Glutamatergic neuron (in vitro differentiated cells): ENCODE data around the gene ZBTB14. TPM values are rescaled to one million over a fixed set of nuclear protein-coding genes. Genes with fewer than 3 reads are reported as not detected.

Experiments
- DNase-seq: peaks from one replicate; pipeline ENCODE4 v3.0.0; 2022
- H3K27ac Mint-ChIP-seq: one replicate; pipeline ENCODE4 v1.8.0; 2020; ENCODE audit warnings: mild to moderate bottlenecking, mixed read lengths, inconsistent platforms; ENCODE audit not compliant: unreplicated experiment
- H3K27me3 Mint-ChIP-seq: one replicate; pipeline ENCODE4 v1.8.0; 2020; ENCODE audit warnings: mild to moderate bottlenecking, moderate library complexity, mixed read lengths, inconsistent platforms; ENCODE audit not compliant: unreplicated experiment
- H3K36me3 Mint-ChIP-seq: one replicate; pipeline ENCODE4 v1.8.0; 2020; ENCODE audit warnings: mild to moderate bottlenecking, mixed read lengths, inconsistent platforms; ENCODE audit not compliant: unreplicated experiment
- H3K4me1 Mint-ChIP-seq: one replicate; pipeline ENCODE4 v1.8.0; 2020; ENCODE audit warnings: mild to moderate bottlenecking, low read depth, mixed read lengths, inconsistent platforms; ENCODE audit not compliant: unreplicated experiment
- H3K4me3 Mint-ChIP-seq: one replicate; pipeline ENCODE4 v1.8.0; 2020; ENCODE audit warnings: mild to moderate bottlenecking, mixed read lengths, inconsistent platforms; ENCODE audit not compliant: unreplicated experiment
- H3K9me3 Mint-ChIP-seq: one replicate; pipeline ENCODE4 v1.8.0; 2020; ENCODE audit warnings: mild to moderate bottlenecking, moderate library complexity, mixed read lengths, inconsistent platforms; ENCODE audit not compliant: unreplicated experiment
- CTCF ChIP-seq: fragments of 200-600 bp; sonication (generic); IDR thresholded peaks from one replicate; pipeline ENCODE4 v1.5.0; 2021; ENCODE audit not compliant: partially characterized antibody, unreplicated experiment
- total RNA-seq: library from RNA; stranded (reverse); fragmentation: NEBNext Ultra II Directional; extraction: Animal tissue kit (Norgen Biotek cat#: 25700); gene quantifications from one replicate; pipeline ENCODE4 v1.2.1, GENCODE V29; 2021; ENCODE audit not compliant: unreplicated experiment

Gene ZBTB14
- total RNA-seq, 1 donor from 2014 or later, result 9.1 TPM

DNA sequence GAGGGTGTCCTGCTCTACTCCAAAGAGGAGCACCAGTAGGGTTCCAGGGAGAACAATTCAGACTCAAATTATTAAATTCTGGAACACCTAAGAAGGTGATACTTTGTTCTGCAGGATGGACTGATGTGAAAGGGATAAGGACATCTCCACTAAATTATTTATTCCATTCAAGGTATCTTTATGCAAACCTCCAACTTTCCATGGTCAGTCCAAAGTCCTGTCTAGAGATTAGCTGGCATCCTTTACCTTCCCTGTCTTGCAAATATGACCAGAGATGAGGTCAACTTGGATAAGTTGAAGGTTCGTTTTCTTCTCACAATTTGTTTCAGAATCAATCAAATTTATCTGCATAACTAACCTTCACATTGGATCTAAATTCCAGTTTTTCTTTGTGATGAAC is 8.7 kb upstream of the ZBTB14 start:
- Mint-ChIP-seq H3K4me1 (no peaks in the 10 kb centered on the region), H3K27ac (no peak overlapping the region), H3K36me3 (no peaks in the 10 kb centered on the region), H3K9me3 (no peaks in the 10 kb centered on the region), H3K27me3 (no peaks in the 10 kb centered on the region), H3K4me3 (no peak overlapping the region)
- TF ChIP-seq CTCF, result no peak
- DNase-seq, result no peak

- H3K27ac Mint-ChIP-seq, result no peak overlapping the region
- H3K36me3 Mint-ChIP-seq, result no peaks in the 10 kb centered on the region
- H3K4me1 Mint-ChIP-seq, result no peaks in the 10 kb centered on the region
- no peak overlapping the region for H3K4me3 Mint-ChIP-seq
- no peak for TF ChIP-seq CTCF
- no peak for DNase-seq
- peaks cover under 1% of the 10 kb centered on the region for H3K27me3 Mint-ChIP-seq
- no peaks in the 10 kb centered on the region for H3K9me3 Mint-ChIP-seq
Observed at GRCh38 chr18:5303636-5304035, 8.1 kb upstream of the ZBTB14 start.

DNA sequence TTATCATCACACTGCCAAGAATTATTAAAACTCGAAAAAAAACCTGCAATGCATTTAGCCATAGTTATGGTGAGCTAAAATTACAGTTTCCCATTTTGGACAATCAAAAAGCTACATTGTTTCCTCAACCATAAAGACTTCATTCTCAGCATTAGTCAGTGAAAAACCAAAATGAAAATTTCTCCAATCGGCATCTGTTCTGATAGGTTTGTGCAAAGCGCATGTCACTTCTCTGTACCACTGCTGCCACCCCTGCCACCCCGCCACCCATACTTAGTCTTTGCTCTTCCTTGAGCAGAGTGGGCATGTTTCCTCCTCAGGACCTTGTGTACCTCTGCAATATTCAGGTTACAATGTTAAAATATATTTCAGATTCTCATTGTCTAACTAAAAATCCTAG is 7.1 kb upstream of the ZBTB14 start:
- no peak for DNase-seq
- H3K4me1 Mint-ChIP-seq, result no peaks in the 10 kb centered on the region
- TF ChIP-seq CTCF, result no peak
- H3K27ac Mint-ChIP-seq, result no peak overlapping the region
- no peaks in the 10 kb centered on the region for H3K9me3 Mint-ChIP-seq
- H3K4me3 Mint-ChIP-seq, result no peak overlapping the region
- peaks cover 2% of the 10 kb centered on the region for H3K27me3 Mint-ChIP-seq
- H3K36me3 Mint-ChIP-seq, result no peaks in the 10 kb centered on the region

DNA sequence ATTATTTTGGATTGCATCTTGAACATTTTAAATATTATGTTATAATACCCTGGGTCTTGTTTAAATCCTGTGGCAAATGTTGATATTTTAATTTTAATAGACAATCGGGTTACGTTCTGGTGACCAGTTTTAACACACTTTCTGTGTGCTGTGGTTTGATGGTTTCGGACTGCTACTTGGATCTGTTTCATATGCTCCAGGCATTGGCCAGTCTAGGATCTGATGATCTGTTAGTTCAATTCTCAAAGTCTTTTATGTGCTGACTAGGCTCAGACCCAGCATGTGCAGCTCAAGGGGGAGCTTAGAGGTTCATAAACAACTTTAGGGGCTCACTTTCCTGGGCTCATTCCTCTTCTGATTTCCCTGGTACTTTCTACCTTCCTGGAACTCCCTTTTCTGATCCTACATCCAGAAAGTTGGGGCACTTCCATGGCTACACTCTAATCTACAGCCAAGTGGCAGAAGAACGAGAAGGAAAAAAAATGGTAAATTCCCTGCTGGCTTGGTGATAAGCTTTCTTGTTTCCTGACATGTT is 5.0 kb upstream of the ZBTB14 start:
- H3K4me3 Mint-ChIP-seq, result no peak overlapping the region
- peaks cover 5% of the 10 kb centered on the region for H3K27me3 Mint-ChIP-seq
- no peak for DNase-seq
- H3K36me3 Mint-ChIP-seq, result no peaks in the 10 kb centered on the region
- peaks cover 3% of the 10 kb centered on the region for H3K4me1 Mint-ChIP-seq
- H3K27ac Mint-ChIP-seq, result no peak overlapping the region
- peaks cover 7% of the 10 kb centered on the region for H3K9me3 Mint-ChIP-seq
- TF ChIP-seq CTCF, result no peak

DNA sequence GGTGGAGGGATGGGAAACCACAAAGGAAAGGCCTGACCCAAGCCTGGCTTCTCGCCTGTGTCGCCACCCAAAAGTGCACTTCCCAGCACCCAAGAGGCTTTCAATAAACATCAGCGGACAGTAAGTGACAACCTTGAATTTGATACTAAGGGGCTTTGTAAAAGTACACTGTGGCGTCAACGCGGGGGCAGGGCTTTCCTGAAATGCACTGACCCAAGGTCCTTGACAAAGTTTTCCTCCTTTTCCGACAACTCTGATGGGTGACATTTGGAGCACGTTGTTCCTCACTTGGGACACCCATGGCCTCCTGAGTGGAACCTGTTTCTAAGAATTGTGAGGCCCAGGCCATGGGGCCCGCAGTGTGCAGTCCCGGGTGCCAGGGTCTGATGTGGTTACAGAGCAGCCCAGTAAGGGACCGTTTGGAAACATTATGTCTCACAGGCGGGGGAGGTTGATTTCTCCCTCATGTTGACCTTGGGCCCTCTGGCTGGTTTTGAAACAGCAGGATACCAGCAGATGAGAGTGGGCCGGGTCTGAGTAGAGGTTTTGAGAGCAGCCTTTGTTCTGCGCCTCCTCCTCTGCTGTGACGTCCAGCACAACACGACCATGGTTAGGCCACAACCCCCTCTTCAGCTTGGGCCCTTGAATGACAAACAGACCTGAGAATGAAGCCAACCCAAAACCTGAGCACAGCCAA is 2.8 kb upstream of the ZBTB14 start:
- Mint-ChIP-seq H3K27me3 (peaks cover 8% of the 10 kb centered on the region), H3K9me3 (peaks cover 14% of the 10 kb centered on the region), H3K36me3 (no peaks in the 10 kb centered on the region), H3K27ac (no peak overlapping the region), H3K4me3 (no peak overlapping the region), H3K4me1 (peaks cover 5% of the 10 kb centered on the region)
- DNase-seq, result no peak
- TF ChIP-seq CTCF, result no peak
